HG03571 (cell line): ENCODE results near the gene BRD4.
A peak's percentile ranks its signal among the peaks of the same experiment; 100 is the strongest.

Experiments used
- ATAC-seq: cut with Tn5 transposase; IDR thresholded peaks from one replicate; pipeline ENCODE4 v1.9.1; 2021; ENCODE audit not compliant: unreplicated experiment

The BRD4 gene

DNA sequence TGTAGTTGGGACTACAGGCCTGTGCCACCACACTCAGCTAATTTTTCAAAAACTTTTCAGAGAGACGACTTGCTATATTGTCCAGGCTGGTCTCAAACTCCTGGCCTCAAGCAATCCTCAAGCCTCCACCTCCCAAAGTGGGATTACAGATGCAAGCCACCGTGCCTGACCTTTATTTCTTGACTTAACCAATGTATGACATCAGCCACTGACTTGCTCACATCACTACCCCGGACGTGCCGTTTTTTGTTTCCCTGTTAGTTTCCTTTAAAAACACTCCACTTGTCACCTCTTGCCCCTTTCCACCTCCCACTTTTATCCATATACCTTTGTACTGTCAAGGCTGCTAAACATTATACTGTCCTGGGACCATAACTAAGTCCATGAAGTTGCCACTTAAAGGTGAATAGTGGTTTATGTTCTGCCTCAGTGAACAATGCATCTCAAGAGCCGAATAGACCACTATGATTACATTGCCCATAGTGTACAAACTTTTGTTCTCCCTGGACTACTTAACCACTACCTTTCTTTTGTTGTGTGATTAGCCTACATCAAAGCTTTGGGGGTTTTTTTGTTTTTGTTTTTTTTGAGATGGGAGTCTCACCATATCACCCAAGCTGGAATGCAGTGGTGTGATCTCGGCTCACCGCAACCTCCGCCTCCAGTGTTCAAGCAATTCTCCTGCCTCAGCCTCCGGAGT, 97.8 kb downstream of the BRD4 start:
- ATAC-seq = no peak

DNA sequence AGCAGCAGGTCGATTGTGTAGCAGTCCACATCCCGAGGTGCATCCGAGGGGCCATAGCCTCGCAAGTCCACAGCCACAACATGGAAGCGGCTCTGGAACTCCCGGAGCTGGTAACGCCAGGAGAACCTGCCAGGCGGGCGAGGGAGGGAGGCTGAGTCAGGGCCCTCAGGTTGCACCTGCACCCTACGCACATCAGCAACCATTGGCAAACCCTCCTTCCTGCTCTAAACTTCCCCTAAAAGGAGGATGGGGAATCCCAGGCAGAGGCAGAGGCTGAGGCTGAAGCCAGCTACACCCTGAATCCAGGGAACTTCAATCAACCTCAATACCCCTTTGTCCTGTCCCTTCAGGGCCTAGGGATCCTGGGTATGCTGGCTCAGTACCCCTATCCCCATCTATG, 101.1 kb downstream of the BRD4 start:
- ATAC-seq = no peak

DNA sequence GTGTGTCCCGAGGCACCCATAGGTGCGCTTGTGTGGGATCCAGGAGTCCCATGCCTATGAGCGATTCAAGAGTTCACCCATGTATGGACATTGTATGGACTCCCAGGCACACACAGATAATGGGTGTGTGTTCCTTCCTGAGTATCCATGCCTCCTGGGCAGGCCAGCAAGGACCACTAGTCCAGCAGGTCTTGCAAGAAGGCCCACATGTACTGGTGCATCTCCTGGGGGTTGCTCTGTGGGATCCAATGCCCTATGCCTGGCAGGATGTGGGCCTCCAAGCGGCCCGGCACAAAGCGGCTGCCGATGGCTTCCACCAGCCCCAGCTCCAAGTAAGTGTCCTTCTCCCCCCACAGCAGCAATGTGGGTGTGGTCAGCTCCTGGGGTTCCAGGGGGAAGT, 105.1 kb downstream of the BRD4 start:
- no peak for ATAC-seq

DNA sequence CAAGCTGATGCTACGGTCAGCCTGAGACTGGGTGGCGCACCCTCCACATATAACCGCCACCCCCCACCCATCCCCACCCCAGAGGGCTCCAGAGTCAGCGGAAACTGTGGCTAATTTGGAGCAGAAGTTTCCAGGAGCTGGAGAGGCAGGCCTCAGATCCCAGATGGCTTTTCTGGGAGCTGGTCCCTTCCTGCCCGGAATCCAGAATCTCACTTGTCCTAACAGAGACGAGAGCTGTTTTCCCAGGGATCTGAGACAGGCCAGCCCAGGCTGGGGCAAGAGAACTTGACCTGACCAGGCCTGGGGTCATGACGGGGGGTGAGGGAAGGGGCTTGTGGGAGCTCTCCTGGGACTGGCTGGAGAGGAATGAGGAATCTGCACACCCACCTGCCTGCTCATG, 106.6 kb downstream of the BRD4 start:
- no peak for ATAC-seq

DNA sequence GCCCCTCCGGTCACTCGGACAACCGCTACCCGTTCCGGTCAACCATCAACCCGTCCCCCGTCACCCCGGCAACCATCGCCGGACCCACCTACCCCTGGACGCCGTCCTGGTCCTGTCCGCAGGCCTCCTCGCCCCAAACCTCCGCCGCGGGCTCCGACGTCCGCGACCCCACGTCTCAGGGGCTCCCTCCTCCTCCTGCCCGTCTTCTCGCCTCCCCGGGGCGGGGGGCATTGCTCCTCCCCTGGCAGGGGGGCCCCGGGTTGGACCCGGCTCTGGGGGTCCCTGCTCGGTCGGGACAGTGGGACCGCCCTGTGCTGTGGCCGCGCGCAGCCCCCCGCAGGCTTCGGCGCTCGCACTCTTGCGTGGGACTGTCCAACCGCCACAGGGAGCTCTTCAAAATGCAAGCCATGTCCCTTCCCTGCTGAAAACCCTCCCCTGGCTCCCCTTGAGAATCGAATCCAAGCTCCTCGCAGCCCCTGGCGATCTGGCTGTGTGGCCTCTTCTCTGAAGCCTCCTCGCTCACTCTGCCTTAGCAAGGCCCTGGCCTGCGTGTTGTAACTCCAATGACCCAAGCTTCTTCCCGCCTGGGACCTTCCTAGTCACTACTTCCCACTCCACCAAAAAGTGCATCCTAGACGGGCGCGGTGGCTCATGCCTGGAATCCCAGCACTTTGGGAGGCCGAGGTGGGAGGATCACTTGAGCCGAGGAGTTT, 108.5 kb downstream of the BRD4 start:
- ATAC-seq = no peak

DNA sequence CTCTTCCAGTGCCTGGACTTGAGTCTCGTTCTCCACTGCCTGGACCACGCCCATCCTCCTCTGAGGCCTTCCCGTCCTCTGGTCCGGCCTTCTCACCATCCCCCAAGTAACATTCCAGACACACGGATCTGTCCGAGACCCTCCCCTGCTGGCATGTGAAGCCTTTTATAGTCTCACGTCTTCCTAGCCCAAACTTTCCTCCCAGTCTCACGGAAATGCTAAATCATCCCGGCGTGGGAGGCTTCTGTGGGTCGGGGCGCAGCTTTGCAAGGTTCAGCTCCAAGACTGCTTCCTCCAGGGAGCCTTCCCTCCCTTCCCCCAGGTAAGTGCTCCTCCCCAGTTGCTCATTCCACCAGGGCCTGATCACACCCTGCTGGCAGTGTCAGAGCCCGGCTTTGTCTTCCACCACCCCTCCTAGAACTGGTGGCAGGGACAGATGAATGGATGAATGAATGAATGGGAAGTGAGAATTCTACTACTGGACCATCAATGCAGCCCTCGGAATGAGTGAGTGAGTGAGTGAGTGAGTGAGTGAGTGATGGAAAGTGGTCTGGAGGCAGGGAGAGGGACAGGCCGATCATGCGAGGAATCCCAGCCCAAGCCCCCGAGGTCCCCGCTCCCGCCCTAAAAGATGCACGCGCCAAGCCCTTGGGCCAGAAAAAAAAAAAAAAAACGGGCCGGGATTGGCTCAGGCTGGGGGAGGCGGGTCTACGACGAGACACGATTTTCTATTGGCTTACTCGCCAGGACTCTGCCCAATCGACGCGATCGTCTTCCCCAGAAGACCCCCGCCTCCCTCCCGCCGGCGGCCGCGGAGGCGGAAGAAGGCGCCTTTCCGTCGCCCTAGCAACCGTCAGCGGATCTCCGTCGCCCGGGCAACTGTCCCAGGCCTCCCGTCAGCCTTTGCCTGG, 109.3 kb downstream of the BRD4 start:
- ATAC-seq = peak; percentile 62

DNA sequence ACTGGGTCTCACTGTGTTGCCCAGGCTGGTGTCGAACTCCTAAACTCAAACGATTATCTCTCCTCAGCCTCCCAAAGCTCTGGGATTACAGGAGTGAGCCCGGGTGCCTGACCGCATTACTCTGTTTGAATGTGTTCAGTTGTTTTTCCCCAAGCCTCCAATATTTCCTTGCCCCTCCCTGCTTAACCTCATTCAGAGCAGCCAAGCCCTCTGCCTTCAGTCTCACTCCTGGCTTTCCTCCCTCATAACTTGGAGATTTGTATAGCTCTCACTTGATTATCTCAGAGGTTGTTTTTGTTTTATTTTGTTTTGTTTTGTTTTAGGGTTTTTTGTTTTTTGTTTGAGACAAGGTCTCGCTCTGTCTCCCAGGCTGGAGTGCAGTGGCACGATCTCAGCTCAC, 111.5 kb downstream of the BRD4 start:
- ATAC-seq = no peak

DNA sequence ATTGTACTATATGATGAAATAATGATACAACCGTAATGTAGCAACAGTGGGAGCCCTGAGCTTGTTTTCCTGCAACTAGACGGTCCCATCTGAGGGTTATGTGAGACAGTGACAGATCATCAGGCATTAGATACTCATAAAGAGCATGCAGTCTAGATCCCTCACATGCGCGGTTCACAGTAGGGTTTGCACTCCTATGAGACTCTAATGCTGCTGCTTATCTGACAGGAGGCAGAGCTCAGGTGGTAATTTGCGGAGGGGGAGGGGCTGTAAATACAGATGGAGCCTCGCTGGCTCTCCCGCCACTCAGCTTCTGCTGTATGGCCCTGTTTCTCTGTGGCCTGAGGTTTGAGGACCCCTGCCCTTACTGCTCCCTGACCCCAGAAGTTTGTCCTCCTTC, 113.8 kb downstream of the BRD4 start:
- no peak for ATAC-seq

DNA sequence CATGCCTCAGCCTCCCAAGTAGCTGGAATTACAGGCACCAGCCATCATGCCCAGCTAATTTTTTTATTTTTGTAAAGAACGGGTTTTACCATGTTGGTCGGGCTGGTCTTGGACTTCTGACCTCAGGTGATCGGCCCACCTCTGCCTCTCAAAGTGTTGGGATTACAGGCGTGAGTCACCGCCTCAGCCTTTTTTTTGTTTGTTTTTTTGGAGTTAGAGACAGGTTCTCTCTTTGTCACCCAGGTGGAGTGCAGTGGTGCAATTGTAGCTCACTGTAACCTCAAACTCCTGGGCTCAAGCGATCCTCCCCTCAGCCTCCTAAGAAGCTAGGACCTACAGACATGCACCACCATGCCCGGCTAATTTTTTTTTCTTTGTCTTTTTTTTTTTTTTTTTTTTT, 116.0 kb downstream of the BRD4 start:
- ATAC-seq = no peak

DNA sequence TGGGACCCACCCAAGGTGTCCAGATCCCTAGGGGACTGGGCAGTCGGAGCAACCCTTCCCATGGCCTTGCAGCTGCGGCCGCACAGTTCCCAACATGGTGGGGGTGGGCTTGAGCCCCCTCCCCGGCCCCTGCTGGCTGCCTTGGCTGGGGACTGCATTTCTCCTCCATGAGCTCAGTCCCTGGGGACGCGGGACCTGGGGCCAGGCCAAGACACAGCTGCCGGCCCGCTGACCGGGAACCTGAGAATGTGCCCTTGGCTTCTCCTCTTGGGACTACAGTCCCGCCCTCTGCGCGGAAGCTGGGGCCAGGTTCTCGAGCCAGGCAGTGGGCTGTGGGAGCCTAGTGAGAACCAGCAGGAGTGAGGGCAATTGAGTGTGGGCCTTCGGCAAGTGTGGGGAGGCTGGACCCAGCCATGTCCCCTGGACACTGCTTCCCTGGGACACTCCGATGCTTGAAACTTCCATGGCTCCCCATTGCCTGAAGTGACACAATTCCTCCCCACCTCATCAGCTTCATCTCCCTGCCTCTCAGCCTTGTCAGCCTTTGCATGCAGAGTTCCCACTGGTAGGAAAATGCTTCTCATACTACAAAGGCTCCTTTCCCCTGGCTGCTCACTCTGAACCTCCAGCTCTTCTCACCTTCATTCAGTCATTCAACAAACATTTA, 118.5 kb downstream of the BRD4 start:
- ATAC-seq = no peak

DNA sequence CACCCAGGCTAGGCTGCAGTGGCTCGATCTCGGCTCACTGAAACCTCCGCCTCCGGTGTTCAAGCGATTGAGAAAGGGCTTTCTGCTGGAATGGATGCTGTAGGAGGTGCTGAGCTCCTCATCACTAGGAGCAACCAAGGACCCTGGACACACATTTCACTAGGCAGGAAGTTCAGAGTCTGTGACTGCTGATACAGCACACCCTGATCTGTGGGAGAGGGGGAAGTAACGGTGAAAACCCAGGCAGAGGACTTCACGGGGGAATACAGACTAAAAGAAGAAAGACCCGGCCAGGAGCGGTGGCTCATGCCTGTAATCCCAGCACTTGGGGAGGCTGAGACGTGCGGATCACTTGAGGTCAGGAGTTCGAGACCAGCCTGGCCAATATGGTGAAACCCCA, 119.6 kb downstream of the BRD4 start:
- ATAC-seq = no peak

DNA sequence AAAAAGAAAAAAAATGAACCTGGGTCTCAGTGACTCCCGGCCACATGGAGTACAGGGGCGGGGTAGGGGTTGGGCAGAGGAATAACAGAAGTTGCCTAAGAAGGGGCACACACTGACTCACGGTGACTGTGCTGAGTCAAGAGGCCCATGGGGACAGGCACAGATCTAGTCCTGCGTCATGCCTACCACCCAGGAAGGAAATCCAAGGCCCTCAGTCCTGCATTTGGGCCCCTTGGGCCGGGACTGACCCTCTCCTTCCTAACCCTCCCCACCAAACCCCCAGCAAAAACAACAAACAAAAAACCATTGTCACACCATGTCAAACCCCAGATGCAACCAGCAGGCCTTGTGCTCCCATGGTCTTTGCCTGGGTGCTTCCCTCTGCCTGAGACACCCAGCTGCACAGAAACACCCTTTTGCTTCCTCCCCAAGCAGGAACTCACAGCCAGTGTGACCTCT, 122.0 kb downstream of the BRD4 start:
- no peak for ATAC-seq

DNA sequence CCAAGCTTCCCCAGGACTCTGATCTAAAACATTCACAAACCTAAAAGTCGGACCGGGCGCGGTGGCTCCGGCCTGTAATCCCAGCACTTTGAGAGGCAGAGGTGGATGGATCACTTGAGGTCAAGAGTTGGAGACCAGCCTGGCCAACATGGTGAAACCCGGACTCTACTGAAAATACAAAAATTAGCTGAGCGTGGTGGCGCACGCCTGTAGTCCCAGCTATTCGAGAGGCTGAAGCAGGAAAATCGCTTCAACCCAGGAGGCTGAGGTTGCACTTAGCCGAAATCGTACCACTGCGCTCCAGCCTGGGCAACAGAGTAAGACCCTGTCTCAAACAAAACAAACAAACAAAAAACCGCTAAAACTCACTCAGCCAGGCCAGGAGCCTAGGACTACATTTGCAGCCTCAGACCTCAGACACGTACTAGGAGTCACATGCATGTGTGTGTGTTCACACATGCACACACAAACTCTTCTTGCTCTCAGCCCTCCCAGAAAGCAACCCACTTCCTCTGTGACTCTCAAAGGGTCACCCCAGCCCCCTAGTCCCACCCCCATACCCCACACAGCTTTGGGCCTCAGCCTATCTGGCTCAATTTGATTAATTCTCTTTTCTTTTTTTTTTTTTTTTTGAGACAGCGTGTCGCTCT, 130.8 kb downstream of the BRD4 start:
- ATAC-seq = no peak

DNA sequence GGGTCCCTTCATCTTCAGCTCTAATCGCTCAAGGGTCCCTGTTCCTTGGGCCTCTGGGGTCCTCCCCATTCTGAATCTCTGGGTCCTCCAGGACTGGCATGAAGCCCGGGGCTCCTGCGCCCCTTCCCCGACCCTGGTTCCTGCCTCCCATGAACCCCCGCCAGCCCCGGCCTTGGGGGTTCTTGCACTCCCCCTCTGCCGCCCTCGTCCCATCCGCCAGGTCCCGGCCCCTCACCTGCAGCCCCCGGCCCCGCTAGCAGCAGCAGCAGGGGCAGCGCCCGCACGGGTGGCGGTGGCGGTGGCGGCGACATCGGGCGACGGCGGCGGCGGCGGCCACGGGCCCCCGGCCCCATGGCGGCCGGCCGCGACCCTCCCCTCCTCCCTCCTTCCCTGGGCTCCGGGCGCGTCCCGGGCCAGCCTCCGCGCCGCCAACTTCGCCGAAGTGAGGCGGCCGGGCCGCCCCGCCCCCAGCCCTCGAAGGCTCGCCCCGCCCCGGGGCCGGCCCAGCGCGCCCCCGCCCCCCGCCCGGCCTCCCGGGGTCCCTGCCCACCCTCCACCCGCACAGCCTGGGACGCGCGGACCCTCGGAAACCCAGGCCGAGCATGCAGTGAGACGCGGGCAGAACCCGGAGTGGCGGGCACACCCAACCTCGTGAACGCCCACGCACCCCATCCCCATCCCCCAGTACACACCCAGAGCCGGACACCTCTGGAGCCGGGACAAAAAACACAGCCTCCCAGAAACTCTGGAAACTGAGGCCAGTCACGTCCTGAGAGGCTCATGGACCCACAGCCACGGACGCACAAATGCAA, 131.6 kb downstream of the BRD4 start, which contains the start of gene NOTCH3:
NOTCH3 (minus strand) TSS at position 443 of the 812 bp plus-strand sequence; CDS start at position 353, 90 bp downstream.
- no peak for ATAC-seq

DNA sequence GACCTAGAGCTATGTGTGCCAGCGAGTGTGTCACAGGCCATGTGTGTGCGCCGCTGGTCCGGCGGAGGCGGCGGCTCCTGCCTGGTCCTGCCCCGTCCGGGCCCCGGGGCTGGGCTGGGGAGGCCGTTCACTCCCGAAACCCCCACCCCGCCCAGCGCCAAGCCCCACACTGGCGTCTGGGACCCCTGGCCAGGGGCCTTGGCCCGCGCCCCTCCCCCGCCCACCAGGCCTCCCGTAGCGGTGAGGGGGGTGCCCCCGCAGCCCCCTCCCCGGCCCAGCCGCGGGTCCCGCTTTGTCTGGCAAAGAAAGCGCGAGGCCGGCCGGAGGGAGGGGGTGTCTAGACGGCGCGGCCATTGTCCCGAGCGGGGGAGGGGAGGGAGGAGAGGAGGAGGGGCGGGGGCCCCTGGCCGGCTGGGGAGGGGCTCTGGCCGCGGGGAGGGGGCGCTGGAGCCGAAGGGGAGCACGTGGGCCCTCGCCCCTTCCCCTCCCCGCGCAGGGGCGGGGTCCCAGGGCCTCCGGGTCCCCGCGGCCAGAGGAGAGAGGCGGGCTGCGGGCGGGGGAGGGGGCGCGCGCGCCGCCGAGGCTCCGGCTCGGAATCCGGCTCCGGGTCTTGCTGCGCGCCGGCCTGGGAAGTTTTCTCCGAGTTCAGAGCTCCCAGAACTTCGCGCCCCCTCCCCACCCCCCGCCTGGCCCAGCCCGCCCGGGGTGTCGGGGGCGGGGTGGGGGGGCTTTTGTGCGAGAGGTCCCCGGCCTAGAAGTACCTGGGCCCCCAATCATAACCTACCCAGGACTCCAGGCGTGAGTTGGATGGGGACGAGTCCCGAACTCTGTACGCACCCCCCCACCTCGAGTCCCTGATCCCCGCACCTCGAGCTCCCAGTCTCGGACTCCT, 132.4 kb downstream of the BRD4 start:
- ATAC-seq = no peak

DNA sequence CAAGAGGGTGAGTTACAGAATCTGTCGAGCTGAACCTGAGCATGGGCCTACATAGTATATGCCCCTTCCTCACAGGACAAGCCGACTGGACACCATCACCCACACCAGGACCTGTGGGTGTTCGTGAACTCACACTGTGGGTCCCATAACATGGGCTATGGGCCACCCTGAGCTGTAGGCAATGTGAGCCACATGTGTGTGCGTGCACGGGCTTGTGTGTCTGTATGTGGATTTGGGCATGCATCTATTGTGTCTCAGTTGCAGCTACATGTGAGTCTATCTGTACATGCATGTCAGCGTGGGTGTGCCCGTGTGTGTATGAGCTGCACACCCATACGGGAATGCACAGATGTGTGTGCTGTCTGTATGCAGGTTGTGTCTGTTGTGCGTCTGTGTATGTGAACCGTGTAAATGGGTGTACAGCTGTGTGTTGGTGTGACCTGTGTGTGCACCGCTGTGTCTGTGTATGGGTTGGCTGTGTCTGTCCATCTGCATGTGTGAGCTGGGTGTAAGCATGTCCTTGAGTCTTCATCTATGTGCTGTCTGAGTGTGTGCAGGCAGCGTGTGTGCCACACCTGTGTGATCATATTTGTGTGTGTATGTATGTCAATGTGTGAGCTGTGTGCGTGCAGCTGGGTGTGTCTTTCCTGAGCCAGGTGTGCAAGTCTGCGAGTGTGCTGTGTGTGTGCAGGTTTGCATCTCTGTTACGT, 133.2 kb downstream of the BRD4 start:
- ATAC-seq = no peak

DNA sequence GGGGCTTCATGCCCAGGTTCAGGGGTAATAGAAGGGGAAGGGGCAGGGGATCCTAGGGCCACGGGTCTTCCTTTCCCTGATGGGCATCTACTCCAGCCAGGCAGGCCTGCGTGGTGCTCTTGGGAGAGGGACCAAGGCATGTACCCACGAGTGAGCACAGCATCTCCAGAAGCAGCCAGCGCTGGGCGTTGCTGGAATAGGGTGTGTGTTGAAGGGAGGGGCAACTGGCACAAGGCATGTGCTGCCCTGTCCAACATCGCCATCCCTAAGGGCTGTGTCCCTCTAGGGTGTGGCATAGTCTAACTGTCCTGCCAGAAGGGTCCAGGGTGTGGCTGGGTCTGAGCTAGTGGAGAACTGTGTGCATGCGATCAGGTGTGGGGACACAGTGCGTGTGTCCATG, 134.4 kb downstream of the BRD4 start:
- ATAC-seq = no peak
